ENCODE results near the gene TBC1D10B.

DNA sequence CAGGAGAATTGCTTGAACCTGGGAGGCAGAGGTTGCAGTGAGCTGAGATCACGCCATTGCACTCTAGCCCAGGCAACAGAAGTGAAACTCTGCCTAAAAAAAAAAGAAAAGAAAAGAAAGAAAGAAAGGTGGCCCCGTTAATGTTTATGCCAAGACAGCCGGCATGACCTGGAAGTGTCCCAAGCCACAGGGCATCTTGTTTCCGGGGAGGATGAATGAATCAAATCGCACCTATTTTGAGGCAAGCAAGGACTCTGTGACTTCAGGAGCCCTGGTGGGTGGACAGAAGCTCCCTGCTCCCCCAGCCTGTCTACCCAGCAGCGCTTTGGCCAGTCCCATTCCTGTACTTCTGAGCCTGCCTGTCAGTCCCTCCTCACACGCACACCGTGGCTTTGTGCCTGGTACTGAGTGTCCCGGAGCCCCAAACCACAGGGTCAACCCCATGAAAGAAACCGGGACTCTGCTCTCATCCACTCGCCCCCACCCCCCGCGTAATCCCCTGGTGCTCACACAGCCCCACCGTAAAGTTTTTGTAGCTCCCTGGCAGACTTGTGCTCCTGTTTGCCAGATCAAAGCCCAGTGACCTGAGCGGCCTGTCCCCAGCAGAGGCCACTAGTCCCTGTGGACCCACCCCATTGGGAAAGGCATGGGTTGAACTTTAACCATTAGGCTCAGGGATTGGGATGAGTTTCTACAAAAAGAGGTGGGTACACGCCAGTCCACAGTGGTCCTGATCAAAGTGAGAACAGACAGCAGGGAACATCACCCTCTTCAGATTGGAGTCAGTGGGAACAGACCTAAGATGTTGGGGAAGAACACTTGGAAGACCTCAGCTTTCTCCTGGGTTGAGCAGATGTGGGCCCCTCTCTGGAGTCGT, 34.5 kb downstream of the TBC1D10B start:
- no peak for TF ChIP-seq CTCF (IDR thresholded peaks at IDR 0.05; ENCODE audit: control extremely low read depth in 1 of 3, insufficient read depth in 1 of 3, low read depth in 1 of 3, low read length in 3 of 3)
- TF ChIP-seq, protein P1, sequence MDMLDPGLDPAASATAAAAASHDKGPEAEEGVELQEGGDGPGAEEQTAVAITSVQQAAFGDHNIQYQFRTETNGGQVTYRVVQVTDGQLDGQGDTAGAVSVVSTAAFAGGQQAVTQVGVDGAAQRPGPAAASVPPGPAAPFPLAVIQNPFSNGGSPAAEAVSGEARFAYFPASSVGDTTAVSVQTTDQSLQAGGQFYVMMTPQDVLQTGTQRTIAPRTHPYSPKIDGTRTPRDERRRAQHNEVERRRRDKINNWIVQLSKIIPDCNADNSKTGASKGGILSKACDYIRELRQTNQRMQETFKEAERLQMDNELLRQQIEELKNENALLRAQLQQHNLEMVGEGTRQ (IDR thresholded peaks at IDR 0.05; ENCODE audit: low read length) = no peak
- TF ChIP-seq EP300 (IDR thresholded peaks at IDR 0.05; ENCODE audit: borderline replicate concordance in 1 of 2, low read depth in 2 of 2, low read length in 2 of 2) = no peak
- no peak for TF ChIP-seq TAF1 (IDR thresholded peaks at IDR 0.05; ENCODE audit: low read depth, low read length)
- no peak for TF ChIP-seq POLR2A (IDR thresholded peaks at IDR 0.05; ENCODE audit: control extremely low read depth in 1 of 2, low read depth in 2 of 2, low read length in 2 of 2)
- TF ChIP-seq MAFK (IDR thresholded peaks at IDR 0.05; ENCODE audit: low read depth, low read length) = no peak
- no peak for TF ChIP-seq SUZ12 (IDR thresholded peaks at IDR 0.05; ENCODE audit: low read length)
- no peak for TF ChIP-seq CBX5 (IDR thresholded peaks at IDR 0.05; ENCODE audit: low read depth, low read length)
- TF ChIP-seq SIX5 (IDR thresholded peaks at IDR 0.05; ENCODE audit: low read depth, low read length) = no peak
